Dendritic cell treated with granulocyte-macrophage colony-stimulating factor and Interleukin-4, amounts not matched to agents 40 ng/mL and 50 ng/mL, for 4 days (primary cell): ENCODE results near the gene HNRNPUL2.
A peak's percentile ranks its signal among the peaks of the same experiment; 100 is the strongest.

ENCODE experiments used
- H3K27ac Mint-ChIP-seq: one replicate; pipeline ENCODE4 v1.8.0; 2022; ENCODE audit warnings: mild to moderate bottlenecking, mixed read lengths
- H3K27me3 Mint-ChIP-seq: one replicate; pipeline ENCODE4 v1.8.0; 2022; ENCODE audit warnings: mild to moderate bottlenecking, mixed read lengths
- H3K36me3 Mint-ChIP-seq: one replicate; pipeline ENCODE4 v1.8.0; 2022; ENCODE audit warnings: low read depth, mixed read lengths
- H3K4me1 Mint-ChIP-seq: one replicate; pipeline ENCODE4 v1.8.0; 2022; ENCODE audit warnings: low read depth, mixed read lengths
- H3K4me3 Mint-ChIP-seq: one replicate; pipeline ENCODE4 v1.8.0; 2022; ENCODE audit warnings: mild to moderate bottlenecking, moderate library complexity, mixed read lengths
- H3K9me3 Mint-ChIP-seq: one replicate; pipeline ENCODE4 v1.8.0; 2022; ENCODE audit warnings: mixed read lengths
- intact Hi-C: fragments of 100-400 bp; cut with micrococcal nuclease; formaldehyde crosslinking; loops from one replicate; pipeline ENCODE4 v1.15.0; 2022

Gene HNRNPUL2

DNA sequence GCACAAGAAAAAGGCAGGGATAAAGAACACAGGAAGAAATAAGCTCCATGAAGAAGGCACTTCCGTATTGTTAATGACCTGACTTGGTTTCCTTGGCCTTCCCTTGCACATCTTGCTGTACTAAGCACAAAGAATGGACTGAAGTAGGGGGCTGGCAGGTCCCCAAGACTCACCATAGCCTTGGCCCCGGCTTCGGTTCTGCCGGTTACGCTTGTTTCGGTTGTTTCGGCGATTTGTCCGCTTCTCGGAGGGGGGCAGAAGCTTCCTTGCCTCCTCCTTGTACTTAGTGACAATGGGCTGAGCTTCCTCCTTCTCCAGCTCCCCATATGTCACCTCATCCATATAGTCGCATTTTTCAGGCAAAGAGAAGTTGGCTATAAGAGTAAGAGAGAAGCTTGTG, 10.4 kb downstream of the HNRNPUL2 start:
- H3K27me3 Mint-ChIP-seq: no peaks in the 10 kb centered on the region
- no peak overlapping the region for H3K4me3 Mint-ChIP-seq
- peaks cover 37% of the 10 kb centered on the region for H3K4me1 Mint-ChIP-seq
- intact Hi-C loops: no loop called here
- H3K9me3 Mint-ChIP-seq: no peaks in the 10 kb centered on the region
- no peak overlapping the region for H3K27ac Mint-ChIP-seq
- peaks cover 100% of the 10 kb centered on the region for H3K36me3 Mint-ChIP-seq

DNA sequence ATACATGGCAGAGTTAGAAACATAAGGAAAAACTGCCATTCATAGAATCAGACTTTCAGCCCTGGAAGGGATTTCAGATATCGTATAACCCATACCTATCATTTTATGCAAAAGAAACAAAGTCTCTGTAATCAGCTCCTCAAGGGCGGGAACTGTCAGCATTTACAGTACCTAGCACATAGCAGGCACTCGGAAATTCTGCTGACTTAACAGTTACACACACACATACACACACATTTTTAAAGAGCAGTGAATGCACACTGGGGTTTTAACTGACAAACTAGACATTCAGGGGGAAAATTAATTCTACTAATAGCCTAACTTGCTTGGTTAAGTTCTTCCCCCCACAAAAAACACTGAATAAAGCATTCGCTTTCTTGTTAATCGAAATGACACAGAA, 11.1 kb downstream of the HNRNPUL2 start:
- Mint-ChIP-seq H3K4me3 (no peak overlapping the region), H3K4me1 (peaks cover 37% of the 10 kb centered on the region), H3K27ac (no peak overlapping the region), H3K27me3 (no peaks in the 10 kb centered on the region), H3K36me3 (peaks cover 100% of the 10 kb centered on the region), H3K9me3 (no peaks in the 10 kb centered on the region)
- intact Hi-C loops: no loop called here

DNA sequence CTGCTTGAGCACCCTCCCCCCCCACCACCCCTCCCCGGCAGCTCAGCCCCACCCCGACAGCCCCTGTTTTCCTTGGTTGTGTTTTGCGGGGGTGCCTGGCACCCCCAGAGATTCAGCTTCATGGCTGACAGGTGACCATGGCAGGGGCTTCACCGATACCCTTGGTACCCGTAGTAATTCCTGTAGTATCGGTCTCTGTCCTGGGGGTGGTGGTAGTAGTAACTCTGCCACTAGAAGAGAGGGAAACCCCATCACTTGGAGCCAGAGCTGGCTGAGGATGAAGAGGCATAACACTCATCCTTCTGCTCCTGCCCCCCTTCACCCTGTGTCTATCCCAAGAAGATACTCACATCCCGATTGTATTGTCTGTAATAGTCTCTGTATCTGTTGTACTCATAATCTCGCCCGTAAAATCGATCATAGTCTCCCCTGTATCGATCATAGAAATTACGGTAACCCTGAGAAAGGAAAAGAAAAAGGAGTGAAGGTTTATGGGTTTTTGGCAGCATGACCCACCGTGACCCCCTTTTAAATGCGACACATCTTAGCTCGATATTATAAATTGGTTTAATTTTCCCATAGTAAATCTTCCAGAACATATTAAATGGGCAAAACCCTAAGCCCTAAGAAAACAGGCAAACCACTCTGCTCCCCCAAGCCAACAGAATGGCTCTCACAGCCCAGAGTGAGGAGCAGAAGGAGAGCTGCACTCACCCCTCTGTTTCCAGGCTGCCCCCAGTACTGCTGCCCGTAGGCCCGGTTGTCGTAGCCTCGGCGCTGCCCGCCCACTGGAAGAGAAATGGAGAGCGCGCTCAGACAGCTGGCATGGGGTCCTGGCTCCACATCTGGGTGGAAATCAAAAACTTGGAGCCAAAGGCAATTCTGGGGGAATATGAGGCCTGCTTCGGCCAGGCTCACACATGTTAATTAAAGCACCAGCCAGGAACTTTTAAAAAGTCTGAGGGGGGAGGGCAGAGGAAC, 11.8 kb downstream of the HNRNPUL2 start:
- intact Hi-C loops: no loop called here
- no peaks in the 10 kb centered on the region for H3K27me3 Mint-ChIP-seq
- H3K9me3 Mint-ChIP-seq: no peaks in the 10 kb centered on the region
- no peak overlapping the region for H3K4me3 Mint-ChIP-seq
- peak overlapping the region; percentile 4 for H3K27ac Mint-ChIP-seq
- H3K36me3 Mint-ChIP-seq: peaks cover 100% of the 10 kb centered on the region
- peaks cover 37% of the 10 kb centered on the region for H3K4me1 Mint-ChIP-seq

DNA sequence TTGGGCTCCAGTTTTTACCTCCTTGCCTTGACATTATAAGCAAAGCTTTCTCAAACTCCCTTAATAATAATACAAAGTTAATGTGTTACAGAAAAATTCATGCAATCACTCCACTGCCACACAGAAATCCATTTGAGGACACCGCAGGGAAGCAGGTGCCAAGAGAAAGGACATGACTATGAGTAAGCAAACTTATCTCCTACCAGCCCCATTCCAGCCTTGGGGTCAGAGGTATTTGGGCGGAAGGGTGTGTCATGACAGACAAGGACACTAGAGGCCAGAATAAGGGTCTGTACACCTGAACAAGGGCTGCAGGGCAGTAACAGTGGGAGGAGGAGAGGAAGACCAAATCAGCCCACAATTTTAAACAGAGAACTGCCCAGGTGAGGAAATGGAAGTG, 13.9 kb downstream of the HNRNPUL2 start:
- no peak overlapping the region for H3K27ac Mint-ChIP-seq
- intact Hi-C loops: no loop called here
- H3K4me3 Mint-ChIP-seq: no peak overlapping the region
- peaks cover 50% of the 10 kb centered on the region for H3K4me1 Mint-ChIP-seq
- no peaks in the 10 kb centered on the region for H3K27me3 Mint-ChIP-seq
- peaks cover 97% of the 10 kb centered on the region for H3K36me3 Mint-ChIP-seq
- H3K9me3 Mint-ChIP-seq: no peaks in the 10 kb centered on the region

DNA sequence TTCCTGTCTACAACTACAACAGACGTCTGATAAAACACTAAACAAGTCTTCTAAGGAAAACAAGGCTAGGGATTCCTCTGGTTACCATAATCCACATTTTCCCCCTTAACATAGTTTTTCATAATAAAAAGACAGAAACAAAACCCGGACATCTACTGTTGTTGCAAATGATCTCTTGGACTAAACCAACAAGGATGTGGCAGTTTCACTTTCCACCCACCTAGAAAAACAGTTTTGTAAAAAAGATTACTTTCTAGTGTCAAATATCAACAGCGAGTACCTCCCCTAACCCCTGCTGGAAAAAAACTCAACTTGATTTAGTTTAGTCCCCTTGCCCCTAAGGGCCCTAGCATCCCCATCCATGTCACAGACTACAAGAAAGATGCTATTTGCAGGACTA, 14.4 kb downstream of the HNRNPUL2 start:
- H3K9me3 Mint-ChIP-seq: no peaks in the 10 kb centered on the region
- no peak overlapping the region for H3K4me3 Mint-ChIP-seq
- no peak overlapping the region for H3K27ac Mint-ChIP-seq
- intact Hi-C loops: no loop called here
- H3K36me3 Mint-ChIP-seq: peaks cover 97% of the 10 kb centered on the region
- H3K27me3 Mint-ChIP-seq: no peaks in the 10 kb centered on the region
- peaks cover 51% of the 10 kb centered on the region for H3K4me1 Mint-ChIP-seq

DNA sequence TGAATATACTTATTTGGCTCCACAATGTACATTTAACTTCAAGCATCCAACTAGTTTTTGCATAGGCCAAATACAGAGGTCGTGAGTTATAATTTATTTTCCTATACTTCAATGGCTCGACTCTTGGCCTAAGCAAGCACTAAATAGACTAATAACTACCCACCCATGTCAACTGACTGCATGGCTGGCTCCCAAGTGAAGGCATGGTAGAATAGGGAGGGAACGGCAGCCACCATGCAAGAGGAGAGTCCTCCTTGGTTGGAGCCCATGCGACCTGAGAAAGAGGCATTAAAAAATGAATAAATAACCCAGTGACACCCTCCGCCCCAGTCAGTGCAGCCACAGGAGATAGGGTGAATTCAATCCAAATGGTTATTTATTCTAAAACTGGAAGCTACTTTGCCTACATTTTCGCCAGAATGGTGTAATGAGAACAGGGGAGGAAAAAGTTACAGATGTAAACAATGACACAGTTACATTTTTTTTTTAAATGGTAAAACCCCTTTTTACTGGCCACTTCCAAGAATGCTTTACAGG, 14.9 kb downstream of the HNRNPUL2 start:
- intact Hi-C loops: no loop called here
- Mint-ChIP-seq H3K9me3 (no peaks in the 10 kb centered on the region), H3K27ac (no peak overlapping the region), H3K27me3 (no peaks in the 10 kb centered on the region), H3K4me1 (peaks cover 54% of the 10 kb centered on the region), H3K4me3 (no peak overlapping the region), H3K36me3 (peaks cover 97% of the 10 kb centered on the region)

DNA sequence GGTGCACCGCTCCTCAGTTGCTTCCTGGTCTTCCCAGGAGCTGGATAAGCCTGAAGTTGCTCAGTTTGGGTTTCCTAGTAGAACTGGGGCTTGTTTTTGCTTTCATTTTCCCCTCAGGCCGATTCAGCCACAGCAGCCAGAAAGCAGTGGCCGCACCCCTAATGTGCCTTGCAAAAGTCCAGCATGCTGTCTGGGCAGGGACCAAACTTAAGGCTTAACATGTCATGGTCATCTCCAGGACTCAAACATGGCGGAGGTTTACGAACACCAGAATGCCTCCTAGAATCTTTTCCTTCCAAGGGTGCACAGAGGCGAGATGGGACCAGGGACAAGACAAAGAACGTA, 17.3 kb downstream of the HNRNPUL2 start:
- intact Hi-C loops: no loop called here
- Mint-ChIP-seq H3K27me3 (no peaks in the 10 kb centered on the region), H3K4me1 (peaks cover 60% of the 10 kb centered on the region), H3K27ac (peak overlapping the region; percentile 91), H3K9me3 (no peaks in the 10 kb centered on the region), H3K36me3 (peaks cover 86% of the 10 kb centered on the region), H3K4me3 (peak overlapping the region; percentile 91)

DNA sequence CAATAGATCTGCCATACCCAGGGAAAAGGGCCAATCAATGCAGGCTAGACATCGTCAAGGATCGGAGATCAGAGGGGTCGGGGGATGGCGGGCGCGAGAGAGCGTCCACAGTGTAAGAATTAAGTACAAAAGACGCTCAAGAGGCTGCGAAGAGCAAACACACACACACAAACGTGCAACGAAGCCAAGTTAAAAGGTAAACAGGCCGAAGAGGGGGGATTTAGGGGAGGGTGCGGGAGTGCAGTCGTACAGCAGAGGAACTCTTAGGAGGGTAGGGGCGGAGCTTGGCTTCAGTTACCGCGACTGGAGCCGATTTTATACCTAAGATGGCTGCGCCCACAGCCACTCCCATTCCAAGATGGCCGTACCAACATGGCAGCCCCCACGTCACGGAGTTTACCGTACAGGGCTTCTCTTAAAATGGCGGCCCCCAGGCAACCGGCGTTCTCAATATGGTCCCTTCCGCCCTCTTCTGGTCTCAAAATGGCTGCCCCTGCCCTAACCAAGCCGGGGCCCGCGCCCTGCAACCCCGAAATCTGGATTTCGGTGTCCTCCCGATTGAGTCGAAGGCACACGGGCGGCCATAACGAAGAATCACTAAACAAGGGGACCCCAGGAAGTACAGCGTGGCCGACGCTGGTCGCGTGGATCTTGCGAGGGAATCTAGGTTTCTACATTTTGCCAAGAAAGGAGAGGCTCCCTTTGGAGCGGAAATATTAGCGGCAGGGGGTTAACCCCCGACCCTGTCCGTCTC, 17.8 kb downstream of the HNRNPUL2 start:
- H3K27me3 Mint-ChIP-seq: no peaks in the 10 kb centered on the region
- peak overlapping the region; percentile 91 for H3K4me3 Mint-ChIP-seq
- H3K27ac Mint-ChIP-seq: peak overlapping the region; percentile 91
- H3K9me3 Mint-ChIP-seq: no peaks in the 10 kb centered on the region
- intact Hi-C loops: loop anchor here (1.0 to 5.0 kb wide), 2 partner anchors 18 to 117 kb away; partner anchors contain the start of genes HNRNPUL2 and TUT1
- H3K36me3 Mint-ChIP-seq: peaks cover 81% of the 10 kb centered on the region
- peaks cover 60% of the 10 kb centered on the region for H3K4me1 Mint-ChIP-seq

DNA sequence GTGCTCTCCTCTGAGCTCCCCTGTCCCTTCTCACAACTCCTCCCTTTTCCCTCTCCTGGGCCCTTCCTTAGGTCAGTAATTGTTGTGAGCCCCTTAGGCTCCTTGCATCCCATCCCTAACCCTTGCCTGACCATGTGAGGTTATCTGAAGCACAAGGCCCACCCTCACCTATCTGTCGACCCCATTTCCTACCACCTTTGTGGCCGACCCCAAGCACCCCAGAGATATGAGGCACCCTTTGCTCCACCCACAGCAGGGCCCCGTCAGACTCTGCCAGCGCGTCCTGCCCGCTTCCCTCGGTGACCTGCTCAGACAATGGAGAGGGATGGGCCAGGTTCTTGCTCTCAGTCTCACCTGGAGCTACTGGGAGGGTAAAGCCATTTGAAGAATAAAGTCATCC, 18.5 kb downstream of the HNRNPUL2 start:
- Mint-ChIP-seq H3K36me3 (peaks cover 74% of the 10 kb centered on the region), H3K4me3 (peak overlapping the region; percentile 91), H3K27ac (peak overlapping the region; percentile 91), H3K27me3 (no peaks in the 10 kb centered on the region), H3K4me1 (peaks cover 60% of the 10 kb centered on the region), H3K9me3 (no peaks in the 10 kb centered on the region)
- intact Hi-C loops: loop anchor here (1.0 to 5.0 kb wide), 2 partner anchors 19 to 116 kb away; partner anchors contain the start of genes HNRNPUL2 and TUT1

DNA sequence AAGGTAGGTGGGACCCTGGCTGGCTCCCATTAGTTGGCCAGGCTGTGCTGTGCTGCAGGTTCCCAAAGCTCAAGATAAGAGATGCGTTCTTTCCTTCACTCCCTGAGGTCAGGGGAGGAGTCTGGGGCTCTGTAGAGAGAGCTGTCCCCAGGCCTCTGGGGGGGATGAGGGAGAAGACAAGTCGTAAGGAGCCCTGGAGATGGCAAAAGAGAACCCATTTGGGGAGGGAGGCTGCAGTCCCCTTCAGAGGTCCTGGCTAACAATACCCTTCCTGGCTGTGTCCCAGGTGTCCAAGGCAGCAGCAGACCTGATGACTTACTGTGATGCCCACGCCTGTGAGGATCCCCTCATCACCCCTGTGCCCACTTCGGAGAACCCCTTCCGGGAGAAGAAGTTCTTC, 18.9 kb downstream of the HNRNPUL2 start:
- H3K4me1 Mint-ChIP-seq: peaks cover 63% of the 10 kb centered on the region

DNA sequence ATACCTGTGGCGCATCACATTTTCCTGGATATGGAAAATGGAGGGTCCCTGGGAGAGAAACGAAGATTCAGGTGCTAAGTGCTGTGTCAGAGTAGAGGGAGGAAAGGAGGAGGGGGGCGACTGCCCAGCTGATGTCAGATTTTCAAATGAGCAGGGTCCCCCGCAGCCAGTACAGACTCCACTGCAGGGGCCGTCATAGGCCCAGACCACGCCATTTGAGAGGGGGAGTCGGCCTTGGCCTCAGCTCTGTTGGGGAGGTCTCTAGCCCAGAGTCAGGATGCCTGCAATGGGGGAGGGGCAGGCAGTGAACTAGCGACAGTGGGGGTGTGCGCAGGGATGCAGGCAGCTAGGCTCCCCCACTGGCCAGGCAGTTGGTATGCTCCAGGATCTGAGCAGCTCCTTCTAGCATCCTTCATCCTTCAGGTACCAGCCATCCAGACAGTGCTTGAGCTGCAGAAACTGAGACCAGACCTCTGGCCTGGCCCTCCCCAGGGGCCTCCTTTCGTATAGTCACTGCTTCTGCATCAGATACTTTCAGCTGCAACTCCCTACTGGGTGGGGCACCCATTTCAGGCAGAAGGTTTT, 19.9 kb downstream of the HNRNPUL2 start, which contains the start of the genes BSCL2 and GNG3:
BSCL2 (minus strand) TSS at position 148 of the 585 bp plus-strand sequence. CDS start 229 bp downstream, outside the sequence.
GNG3 (plus strand) TSS at position 400 of the 585 bp plus-strand sequence. CDS start 620 bp downstream, outside the sequence.
- Mint-ChIP-seq H3K36me3 (peaks cover 63% of the 10 kb centered on the region), H3K27ac (peak within 1 kb of the TSS; percentile 92), H3K9me3 (no peaks in the 10 kb centered on the region), H3K27me3 (no peaks in the 10 kb centered on the region), H3K4me1 (peaks cover 69% of the 10 kb centered on the region), H3K4me3 (peak within 1 kb of the TSS; percentile 94)
- intact Hi-C loops: loop anchor here (5.0 kb wide), 1 partner anchor 115 kb away; the partner anchor contains the start of gene TUT1

More for the DNA sequence above, 18.9 kb downstream of the HNRNPUL2 start:
- Mint-ChIP-seq H3K27me3 (no peaks in the 10 kb centered on the region), H3K9me3 (no peaks in the 10 kb centered on the region), H3K36me3 (peaks cover 70% of the 10 kb centered on the region), H3K27ac (peak overlapping the region; percentile 91), H3K4me3 (peak overlapping the region; percentile 91)
- intact Hi-C loops: loop anchor here (5.0 kb wide), 1 partner anchor 116 kb away; the partner anchor contains the start of gene TUT1

DNA sequence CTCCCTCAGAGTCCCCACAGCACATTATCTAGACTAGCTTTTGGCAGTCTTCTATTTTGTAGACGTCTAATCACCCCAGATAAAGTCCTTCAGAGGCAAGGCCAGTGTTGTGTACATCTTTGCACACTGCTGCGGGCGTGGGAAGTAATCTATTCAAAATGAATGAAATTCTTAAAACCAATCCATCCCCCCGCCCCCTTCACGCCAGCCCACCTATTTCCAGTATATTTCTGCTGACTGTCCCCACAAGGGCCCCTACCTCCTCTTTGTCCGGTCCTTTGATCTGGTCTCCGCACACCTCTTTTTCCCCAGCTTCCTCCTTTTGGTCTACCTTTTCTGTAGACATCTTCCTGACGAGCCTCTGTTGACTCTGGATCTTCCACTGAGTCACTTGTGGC, 20.4 kb downstream of the HNRNPUL2 start:
- H3K4me3 Mint-ChIP-seq: peak overlapping the region; percentile 94
- H3K36me3 Mint-ChIP-seq: peaks cover 63% of the 10 kb centered on the region
- H3K4me1 Mint-ChIP-seq: peaks cover 74% of the 10 kb centered on the region
- H3K9me3 Mint-ChIP-seq: no peaks in the 10 kb centered on the region
- peak overlapping the region; percentile 92 for H3K27ac Mint-ChIP-seq
- intact Hi-C loops: loop anchor here (5.0 kb wide), 1 partner anchor 115 kb away; the partner anchor contains the start of gene TUT1
- H3K27me3 Mint-ChIP-seq: no peaks in the 10 kb centered on the region
